ENCODE data around the gene ZNF439.
"Not testable (repeated sequence)": the region's sequence is repeated elsewhere in the genome, so short reads cannot be mapped to it uniquely, and the experiment has no call there.

The ZNF439 gene

DNA sequence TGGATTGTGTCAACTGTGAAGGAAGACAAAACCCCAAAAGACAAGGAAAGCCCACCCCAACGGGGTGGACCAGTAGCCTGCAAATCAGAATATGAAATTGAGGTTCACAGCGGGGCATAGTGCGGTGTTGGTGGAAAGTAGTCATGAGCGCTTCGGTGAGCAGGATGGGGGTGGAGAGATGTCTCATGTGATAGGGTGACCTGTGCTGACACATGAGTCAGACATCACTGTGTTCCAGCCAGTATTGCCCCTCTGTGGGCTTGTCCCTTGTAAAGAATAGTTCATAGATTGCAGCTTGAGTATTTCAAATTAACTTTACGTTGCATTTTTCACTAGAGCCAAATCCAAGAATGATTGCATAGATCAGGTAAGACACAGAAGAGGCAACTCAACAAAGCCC, 46.3 kb downstream of the ZNF439 start:
- TF ChIP-seq, protein P1, sequence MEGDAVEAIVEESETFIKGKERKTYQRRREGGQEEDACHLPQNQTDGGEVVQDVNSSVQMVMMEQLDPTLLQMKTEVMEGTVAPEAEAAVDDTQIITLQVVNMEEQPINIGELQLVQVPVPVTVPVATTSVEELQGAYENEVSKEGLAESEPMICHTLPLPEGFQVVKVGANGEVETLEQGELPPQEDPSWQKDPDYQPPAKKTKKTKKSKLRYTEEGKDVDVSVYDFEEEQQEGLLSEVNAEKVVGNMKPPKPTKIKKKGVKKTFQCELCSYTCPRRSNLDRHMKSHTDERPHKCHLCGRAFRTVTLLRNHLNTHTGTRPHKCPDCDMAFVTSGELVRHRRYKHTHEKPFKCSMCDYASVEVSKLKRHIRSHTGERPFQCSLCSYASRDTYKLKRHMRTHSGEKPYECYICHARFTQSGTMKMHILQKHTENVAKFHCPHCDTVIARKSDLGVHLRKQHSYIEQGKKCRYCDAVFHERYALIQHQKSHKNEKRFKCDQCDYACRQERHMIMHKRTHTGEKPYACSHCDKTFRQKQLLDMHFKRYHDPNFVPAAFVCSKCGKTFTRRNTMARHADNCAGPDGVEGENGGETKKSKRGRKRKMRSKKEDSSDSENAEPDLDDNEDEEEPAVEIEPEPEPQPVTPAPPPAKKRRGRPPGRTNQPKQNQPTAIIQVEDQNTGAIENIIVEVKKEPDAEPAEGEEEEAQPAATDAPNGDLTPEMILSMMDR (IDR thresholded peaks at IDR 0.05; ENCODE audit: low read depth, low read length) = no peak
- DNase-seq (ENCODE audit: extremely low read depth, low read depth) = no peak

DNA sequence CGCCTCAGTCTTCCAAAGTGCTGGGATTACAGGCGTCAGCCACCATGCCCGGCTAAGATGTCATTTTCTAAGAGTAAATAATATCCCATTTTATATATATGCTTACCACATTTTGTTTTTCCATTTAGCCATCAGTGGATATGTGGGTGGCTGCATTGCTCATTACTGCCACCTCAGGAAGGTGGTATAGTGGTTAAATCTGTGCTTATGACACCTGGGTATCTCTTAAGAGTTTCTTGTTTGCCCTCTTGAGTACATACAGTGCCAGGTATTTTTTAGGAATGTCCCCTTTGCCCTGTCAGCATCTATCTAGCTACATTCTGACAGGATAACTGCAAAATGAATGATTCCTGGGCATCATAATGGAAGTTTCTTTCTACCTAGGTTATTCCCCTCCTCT, 53.7 kb downstream of the ZNF439 start:
- TF ChIP-seq, protein P1 (IDR thresholded peaks at IDR 0.05; ENCODE audit: low read depth, low read length) = no peak
- DNase-seq (ENCODE audit: extremely low read depth, low read depth) = no peak

DNA sequence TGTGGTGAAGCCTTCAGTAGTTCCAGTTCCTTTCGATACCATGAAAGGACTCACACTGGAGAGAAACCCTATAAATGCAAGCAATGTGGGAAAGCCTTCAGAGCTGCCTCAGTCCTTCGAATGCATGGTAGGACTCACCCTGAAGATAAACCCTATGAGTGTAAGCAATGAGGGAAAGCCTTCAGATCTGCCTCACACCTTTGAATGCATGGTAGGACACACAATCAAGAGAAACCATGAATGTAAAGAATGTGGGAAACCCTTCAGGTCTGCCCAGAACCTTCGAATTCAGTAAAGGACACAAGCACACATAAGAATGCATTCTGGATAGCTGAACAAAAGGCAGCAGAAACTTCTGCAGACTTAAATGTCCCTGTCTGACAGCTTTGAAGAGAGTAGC, 57.4 kb downstream of the ZNF439 start:
- TF ChIP-seq, protein P1 (IDR thresholded peaks at IDR 0.05; ENCODE audit: low read depth, low read length) = no peak
- no peak for DNase-seq (ENCODE audit: extremely low read depth, low read depth)

DNA sequence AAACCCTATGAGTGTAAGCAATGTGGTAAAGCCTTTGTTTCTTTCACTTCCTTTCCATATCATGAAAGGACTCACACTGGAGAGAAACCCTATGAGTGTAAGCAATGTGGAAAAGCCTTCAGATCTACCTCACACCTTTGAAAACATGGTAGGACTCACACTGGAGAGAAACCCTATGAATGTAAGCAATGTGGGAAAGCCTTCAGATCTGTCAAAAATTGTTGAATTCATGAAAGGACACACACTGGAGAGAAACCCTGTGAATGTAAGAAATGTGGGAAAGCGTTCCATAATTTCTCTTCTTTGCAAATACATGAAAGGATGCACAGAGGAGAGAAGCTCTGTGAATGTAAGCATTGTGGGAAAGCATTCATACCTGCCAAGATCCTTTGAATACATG, 63.4 kb downstream of the ZNF439 start:
- not testable (repeated sequence) for DNase-seq (ENCODE audit: extremely low read depth, low read depth)

DNA sequence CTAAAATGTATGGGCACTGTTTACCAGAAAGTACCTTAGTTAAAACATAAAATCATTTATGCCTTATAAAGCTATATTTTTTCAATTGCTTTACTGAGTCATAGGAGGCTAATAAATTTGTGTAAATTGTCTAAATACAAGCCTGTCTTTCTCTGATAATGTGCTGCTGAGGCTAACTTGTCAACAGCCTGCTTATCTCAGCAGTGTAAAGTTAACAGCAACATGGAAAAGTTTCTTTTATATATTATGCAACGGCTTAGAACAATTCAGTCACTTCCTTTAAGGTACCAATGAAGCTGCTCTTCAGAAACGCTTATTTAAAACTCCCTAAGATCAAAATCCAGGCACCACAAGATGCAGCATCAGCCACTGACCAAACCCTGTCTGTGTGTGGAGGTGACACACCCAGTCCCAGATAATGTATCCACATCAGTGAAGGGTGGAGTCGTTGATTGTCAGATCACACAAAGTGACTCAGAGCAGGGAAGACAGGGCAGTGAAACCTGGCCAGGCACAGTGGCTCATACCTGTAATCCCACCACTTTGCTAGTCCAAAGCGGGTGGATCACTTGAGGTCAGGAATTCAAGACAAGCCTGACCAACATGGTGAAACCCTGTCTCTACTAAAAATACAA, 66.0 kb downstream of the ZNF439 start:
- not testable (repeated sequence) for DNase-seq (ENCODE audit: extremely low read depth, low read depth)
